GM19043 (cell line): ENCODE measurements around the gene GALNT2.

Source experiments
- ATAC-seq: cut with Tn5 transposase; IDR thresholded peaks from one replicate; pipeline ENCODE4 v1.9.1; 2021; ENCODE audit warnings: low read depth; ENCODE audit not compliant: unreplicated experiment

GALNT2 gene

DNA sequence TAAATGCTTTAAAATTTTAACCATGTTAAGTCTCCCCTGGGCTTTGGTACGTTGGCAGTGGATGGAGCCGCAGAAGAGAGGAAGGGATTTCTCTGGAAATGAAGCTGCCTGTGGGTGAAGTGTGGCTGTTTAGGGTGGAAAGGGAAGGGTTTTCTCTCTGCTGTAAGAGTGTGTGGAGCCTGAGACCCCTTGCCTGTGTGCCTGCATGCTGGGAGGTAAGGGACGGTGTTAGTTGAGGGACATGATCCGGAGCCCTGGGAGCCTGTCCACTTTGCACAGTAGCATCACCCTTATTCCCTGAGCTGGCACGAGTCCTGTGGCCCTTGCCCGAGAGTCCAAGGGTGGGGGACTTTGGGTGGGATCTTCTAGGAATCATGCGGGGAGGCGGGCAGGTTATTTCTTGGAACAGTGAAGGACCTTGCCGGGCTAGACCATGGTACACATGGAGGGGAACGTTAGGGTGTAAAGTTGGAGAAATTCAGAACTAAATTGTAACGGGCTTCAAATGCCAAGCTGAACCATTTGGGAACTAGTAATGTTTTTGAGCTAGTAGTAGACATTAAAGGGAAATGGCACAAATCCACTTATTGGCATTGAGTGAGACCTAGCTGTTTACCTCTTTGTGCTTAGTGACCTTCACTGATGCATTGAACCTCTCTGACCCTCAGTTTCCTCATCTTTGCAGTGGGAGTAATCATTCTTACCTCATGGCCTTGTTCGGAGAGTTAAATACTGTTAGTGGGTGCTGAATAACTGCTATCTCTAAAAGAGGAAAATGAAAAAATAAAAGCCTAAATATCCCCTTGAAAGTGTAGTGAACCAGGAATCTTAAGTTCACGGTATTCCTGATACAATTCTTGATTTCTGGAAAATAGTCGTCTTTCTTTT lies 3.5 kb downstream of the GALNT2 start:
- ATAC-seq = no peak

- ATAC-seq = no peak
Observed at GRCh38 chr1:230071316-230071715, 4.3 kb downstream of the GALNT2 start.

DNA sequence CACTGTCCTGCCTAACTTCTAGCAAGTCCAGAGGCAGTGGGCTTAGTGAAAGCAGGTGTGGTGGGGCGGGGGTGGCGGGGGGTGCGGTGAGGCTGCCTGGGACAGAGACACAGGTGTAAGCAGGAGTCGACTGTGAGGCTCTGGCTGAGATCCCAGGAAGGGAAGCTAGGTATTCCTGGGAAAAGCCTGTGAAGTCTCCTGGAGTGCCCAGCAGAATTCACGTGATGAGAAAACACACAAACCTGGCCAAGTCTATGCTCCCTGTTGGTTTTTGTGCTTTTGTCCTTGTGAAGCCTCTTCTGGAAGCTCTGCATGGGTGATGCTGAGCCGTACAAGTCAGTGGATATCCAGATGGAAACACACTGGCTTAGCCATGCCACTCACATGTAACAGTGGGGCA lies 5.3 kb downstream of the GALNT2 start:
- ATAC-seq = no peak

DNA sequence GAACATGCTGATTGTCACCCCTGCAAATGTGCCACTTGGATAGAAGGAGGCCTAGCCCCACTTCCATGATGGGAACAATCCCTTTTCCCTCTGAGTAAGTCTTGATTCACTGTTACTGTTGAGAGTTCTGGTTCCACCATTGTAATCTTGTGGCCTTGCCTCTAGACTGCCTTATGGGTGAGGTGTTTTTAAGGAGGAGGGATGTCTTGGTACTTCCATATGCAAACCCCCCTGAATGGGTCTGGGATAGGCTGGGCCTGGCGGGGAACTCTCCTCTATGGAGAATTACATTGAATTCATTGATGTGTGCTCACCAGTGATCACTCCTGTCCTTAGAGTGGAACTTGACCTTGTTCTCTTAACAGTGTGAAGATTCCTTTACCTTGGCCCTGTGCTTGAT lies 5.8 kb downstream of the GALNT2 start:
- no peak for ATAC-seq

DNA sequence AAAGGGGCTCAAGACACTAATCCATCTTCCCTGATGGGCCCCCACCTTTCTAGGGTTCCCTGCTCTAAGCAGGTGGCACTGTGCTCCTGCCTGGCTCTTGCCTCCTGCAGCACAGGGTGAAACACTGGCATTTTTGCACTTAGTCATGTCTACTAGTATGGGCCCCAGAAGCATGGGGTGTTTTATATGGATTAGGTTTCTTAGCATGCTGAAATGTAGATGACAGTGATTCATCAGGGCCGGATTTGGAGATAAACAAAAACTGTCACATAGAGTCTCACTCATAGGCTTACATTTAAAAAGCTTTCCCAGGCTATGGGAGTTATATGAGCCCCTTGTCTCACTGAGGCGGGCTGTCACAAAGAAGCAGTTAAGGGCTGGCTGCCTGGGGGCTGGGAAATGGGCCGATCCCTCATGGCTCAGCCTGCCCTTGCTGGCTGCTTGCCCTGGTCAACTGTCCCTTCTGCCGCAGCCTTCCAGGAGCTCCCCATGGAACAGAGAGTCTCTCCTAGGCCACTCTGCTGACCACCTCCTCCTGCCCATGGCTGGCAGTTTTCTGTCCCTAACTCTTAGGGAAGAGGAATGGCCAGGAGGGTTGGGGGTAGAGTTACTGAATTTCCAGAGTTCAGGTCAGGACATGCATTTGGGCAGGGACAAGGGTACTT lies 6.5 kb downstream of the GALNT2 start:
- no peak for ATAC-seq

DNA sequence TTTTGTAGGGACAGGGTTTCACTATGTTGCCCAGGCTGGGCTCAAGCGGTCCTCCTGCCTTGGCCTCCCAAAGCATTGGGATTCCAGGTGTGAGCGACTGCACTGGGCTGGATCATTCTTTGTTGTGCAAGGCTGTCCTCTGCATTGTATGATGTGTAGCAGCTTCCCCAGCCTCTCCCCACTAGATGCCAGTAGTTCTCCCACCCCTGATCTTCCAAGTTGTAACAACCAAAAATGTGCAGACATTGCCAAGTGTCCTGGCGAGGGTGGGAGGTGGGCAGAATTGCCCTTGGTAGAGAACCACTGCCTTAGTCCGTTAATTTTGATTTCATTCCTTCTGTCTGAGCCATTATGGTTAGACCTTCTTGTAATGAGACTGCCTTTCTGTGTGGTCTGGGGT lies 7.2 kb downstream of the GALNT2 start:
- no peak for ATAC-seq

GRCh38 chr1:230074762-230075161 lies 7.7 kb downstream of the GALNT2 start:
- no peak for ATAC-seq

DNA sequence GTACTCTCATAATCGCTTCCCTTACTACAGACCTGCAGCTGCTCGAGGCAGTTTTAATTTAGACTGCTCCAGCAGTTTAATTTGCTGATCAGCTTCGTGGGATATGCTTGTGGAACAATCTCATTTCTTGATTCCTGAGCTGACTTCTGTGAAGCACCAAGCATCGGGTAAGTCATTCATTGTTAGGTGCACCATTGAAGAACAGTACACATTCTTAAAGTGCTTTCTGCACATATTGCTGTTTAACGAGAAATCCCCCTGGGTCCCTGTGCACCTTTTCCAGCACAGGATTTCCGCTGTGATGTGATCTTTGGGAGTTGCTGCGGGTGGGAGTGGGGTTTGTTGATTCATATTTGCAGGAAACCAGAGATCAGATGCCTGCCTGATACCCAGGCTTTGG lies 9.1 kb downstream of the GALNT2 start:
- ATAC-seq = no peak

GRCh38 chr1:230077011-230077410 lies 10.0 kb downstream of the GALNT2 start:
- ATAC-seq = no peak

DNA sequence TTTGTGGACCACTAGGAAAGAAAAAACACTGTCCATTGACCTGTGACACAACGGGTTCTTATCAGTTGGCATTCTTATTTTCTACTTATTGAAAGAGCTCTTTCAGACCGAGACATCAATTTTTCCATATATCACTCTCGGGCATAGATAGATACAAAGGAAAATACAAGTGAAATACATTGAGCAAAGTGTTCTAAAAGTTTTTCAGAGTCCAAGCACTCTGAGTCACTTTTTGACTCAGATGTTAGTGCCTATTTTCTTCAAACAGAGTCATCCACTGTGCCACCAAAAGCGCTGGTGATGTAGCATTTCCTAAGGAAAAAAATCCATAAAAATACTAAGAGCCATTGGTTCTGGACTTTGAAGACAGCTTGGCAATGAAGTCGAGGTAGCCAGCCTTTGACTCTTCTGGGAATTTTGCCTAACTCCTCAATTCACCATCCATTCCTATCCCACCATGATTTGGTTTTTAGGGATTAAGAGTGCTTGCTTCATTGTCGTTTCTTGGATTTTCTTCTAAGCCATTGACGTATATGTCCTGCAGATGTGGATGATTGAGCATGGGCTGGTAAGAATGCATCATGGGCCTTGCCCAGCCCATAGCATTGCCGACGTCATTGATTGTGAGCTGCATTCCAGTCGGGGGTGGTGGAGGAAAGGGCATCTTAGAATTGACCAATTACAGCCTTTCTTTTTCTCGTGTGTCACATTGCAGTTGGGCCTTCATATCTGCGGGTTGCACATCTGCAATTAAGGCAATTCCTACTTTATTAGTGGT lies 10.6 kb downstream of the GALNT2 start:
- ATAC-seq = no peak

DNA sequence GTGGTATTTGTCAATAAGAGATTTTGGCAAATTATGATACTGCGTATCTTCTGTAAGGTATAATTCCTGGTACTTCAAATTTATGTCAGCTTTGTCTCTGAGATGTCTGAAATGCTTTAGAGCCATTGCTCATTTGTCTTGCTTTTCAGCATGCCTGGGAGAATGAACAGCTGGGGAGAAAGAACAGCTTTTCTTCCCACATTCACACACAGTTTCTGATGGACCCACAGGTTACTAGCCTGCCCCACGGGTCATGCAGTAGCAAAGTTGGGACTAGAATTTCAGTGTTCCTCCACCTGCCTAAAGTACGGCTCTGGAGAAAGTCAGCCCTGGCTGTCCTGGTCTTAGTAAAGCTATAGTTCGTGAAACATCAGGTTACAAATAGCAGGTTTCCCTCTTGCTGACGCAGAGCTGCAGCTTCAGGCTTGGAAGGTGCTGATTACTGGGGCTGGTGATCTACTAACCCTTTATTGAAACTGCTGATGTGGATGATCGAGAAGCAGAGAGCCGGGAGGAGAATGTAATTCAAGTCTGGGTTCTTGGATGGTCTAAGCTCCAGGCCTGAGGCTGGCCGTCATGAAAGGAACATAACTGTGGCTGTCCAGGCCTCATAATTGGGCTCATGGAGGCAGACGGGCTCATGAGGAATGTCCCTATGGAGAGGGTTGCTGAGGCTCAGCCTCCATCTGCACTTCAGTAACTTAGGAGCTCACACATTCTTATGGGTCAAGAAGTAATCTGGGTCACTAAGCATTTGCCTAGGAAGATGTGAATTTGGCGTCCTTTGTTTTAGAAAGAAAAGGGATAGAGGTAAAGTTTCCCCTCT lies 12.4 kb downstream of the GALNT2 start:
- ATAC-seq = no peak

DNA sequence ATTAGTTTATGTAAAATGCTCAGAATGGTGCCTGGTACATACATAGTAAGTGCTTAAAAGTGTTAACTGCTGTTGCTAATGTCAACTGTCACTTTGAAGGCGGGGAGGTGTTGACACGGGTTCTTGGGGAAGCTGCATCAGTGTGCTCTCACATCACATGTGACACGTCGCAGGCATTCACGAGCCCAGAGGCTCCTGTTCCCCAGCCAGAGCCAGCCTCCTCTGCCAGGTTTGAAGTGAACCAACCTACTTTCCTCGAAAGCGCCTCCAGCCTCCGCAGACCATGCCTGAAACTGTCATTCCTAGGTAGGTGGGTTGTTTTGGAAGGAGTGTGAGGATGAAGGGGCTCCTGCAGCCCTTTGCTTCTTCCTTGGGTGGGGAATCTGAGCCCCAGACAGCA lies 13.8 kb downstream of the GALNT2 start:
- ATAC-seq = no peak

DNA sequence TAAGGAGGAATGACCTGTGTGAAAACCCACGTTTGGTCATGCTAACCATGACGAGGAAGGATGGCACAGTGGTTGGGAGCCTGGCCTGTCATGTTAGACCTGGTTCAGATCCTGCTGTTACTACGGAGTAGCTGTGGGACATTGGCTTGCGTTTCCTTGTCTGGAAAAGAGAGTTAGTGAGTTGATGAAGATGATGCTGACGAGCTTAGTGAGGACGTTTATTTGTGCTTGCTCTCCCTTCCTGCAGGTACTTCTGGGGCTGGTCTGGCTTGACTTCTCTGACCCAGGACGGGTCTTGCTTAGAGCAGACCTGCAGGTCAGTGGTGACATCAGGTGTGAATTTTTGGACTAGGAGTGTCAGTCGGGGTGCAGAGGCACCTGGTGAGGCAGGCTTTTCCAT lies 14.7 kb downstream of the GALNT2 start:
- no peak for ATAC-seq

DNA sequence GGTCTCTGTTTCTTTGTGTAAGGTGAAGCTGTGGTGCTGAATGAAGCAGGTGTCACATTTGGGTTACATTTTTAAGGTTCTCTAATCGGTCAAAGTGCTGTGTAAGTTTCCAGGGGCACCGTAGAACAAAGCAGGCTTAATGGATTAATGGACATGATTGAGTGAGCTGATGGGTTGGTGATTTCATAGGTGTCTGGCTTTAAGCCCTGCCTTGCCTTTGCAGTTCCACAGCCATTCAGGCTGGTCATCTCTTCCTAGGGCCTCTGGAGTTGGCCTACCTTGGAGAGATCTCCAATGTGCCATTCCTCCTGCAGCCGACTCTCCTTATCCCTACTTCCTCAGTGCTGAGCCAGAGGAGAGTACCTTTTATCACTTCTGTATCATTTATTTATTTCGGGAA lies 15.2 kb downstream of the GALNT2 start:
- ATAC-seq = no peak

- ATAC-seq = no peak
Observed at GRCh38 chr1:230083053-230083452, 16.0 kb downstream of the GALNT2 start.

DNA sequence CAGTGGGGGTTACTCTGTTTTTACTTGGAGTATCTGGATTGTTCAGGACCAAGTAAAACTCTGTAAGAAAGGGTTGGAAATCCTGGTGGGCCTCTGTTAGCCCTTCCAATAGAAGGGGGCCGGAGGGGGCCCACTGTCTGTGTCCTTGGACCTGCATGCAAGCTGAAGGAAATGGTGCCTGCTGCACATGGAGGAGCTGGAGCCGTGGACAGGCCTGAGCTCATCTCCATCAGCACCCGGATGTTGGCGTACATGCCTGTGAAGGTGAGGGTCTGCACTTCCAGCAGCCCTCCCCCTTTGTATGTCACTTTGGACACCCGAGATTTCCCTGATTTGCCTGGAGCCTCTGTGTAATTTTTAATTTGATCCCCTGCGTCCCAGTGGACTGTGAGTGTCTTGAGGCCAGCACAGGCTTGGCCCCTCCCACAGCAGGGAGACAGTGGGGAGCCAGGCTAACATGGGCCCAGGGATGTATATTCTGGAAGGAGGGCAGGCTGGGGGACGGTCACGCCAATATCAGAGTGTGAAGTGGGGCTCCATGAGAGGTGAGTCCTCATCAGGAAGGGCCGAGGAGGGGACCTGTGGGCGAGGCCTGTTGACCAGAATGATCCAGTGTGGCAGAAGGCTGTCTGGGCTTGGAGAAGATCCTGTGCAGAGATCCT lies 16.8 kb downstream of the GALNT2 start:
- ATAC-seq = no peak

DNA sequence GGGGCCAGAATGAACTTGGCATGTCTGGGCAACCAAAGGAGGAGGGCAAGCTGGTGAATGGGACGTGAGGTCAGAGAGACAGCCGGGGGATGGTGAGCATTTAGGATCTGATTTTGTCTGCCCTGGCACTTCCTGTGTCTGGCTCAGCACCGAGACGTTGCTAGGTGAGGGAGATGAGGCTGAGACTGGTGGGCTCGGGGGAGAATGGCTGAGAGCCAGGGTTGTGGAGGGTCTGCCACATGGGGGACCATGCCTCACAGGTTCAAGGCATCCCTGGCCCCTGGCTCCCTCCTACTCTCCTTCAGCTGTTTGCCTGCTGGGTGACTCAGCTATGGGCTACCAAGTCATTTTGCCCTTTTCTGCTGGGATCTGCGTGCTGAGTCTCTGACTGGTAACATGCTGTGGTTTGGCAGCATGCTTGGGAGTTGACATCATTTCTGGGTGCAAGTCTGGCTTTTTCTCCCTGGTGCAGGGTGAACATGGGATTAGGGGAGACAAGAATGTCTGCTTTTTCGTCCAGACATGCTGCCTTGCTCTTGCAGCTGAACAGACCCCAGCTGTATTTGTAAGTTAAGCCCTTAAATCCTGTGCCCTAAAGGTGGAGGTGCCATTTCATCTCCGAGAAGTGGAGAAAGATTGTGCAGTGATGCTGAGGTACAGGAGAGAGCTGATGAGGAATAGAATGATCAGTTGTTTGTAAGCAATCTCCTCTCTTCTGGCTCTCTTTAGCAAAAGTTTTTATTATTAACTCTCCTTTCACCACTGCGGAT lies 17.6 kb downstream of the GALNT2 start:
- no peak for ATAC-seq

DNA sequence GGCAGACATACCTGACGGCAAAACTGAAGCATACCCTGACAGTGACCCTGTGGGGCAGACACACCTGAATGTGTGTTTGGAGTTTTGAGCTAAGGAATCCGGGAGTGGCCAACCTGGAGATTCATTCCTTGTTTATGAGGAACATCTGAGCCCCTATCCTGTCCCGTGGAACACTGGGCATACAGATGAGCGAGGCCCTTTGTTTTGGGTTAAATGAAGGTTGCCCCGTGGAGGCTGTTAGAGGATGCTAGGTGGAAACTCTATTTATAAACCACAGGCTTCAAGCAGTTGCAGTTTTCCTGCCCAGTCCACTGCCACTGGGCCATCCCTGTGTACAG lies 18.1 kb downstream of the GALNT2 start:
- ATAC-seq = no peak

GRCh38 chr1:230086151-230086550 lies 19.1 kb downstream of the GALNT2 start:
- ATAC-seq = no peak
